Right cardiac atrium (tissue), 5 donors: ENCODE results near the gene CABLES1. TPM values are rescaled to one million over a fixed set of nuclear protein-coding genes. Genes with fewer than 3 reads are reported as not detected.
A peak's percentile ranks its signal among the peaks of the same experiment; 100 is the strongest.
"Not testable (repeated sequence)": the region's sequence is repeated elsewhere in the genome, so short reads cannot be mapped to it uniquely, and the experiment has no call there.

Experiments used
- ATAC-seq, 2 donors: fragments of 200-7000 bp; cut with Tn5 transposase; one replicate each; pipeline versions ENCODE4 v1.8.0 to v1.9.1; 2020; ENCODE audit warnings: moderate library complexity in 2 of 2, mild to moderate bottlenecking in 1 of 2
- DNase-seq, 3 donors: peaks; one replicate each; pipeline ENCODE4 v3.0.0-alpha.2; 2020
- H3K27ac ChIP-seq: one replicate; pipeline ENCODE4 v1.5.1; 2013; ENCODE audit warnings: mild to moderate bottlenecking, low read length, control low read depth, moderate library complexity
- H3K27me3 ChIP-seq: one replicate; pipeline ENCODE4 v1.6.1; 2013; ENCODE audit not compliant: control insufficient read depth, insufficient read depth
- H3K4me1 ChIP-seq: one replicate; pipeline ENCODE4 v1.6.1; 2013; ENCODE audit warnings: low read length; ENCODE audit not compliant: control insufficient read depth, insufficient read depth
- H3K4me3 ChIP-seq: one replicate; pipeline ENCODE4 v1.5.1; 2013; ENCODE audit warnings: low read length, control low read depth
- H3K9me3 ChIP-seq: one replicate; pipeline ENCODE4 v1.6.1; 2013; ENCODE audit warnings: low read length; ENCODE audit not compliant: control insufficient read depth
- WGBS: extraction: QIAGEN DNeasy Blood & Tissue Kit; methylation state at CpG from one replicate; pipeline ENCODE4 v1.1.7; 2013; 5-methylcytosine and 5-hydroxymethylcytosine counted together
- intact Hi-C, 4 donors: fragments of 100-400 bp; cut with DNase I; formaldehyde crosslinking; loops; one replicate each; pipeline versions ENCODE4 v1.11.0 to v1.14.0; 2022 to 2023
- polyA plus RNA-seq: library from polyadenylated mRNA; stranded (reverse); fragments of 200-250 nt; gene quantifications from one replicate; pipeline ENCODE4 v1.2.3, GENCODE V29; 2013
- total RNA-seq, 4 donors: library from RNA; stranded (reverse); fragmentation: NEBNext Ultra II Directional; extraction: Animal tissue kit (Norgen Biotek cat#: 25700); gene quantifications; one replicate each; pipeline ENCODE4 v1.2.1, GENCODE V29; 2021
- donor health status: healthy with polysubstance abuse.
- donor health status: DM: no; HTN: yes; CAD: no.
- donor health status: DM: no; HTN: no; CAD: no.
- donor health status: DM: no; HTN: yes; CAD: no; lungs with severe emphysema.
- donor health status: DM: yes; HTN: yes; CAD: no.

Gene CABLES1
- total and polyA plus RNA-seq, 5 donors = 3.2 to 5.6 (median 4.1) TPM

- Histone ChIP-seq H3K27ac (no peak overlapping the region), H3K4me3 (no peak overlapping the region), H3K4me1 (no peaks in the 10 kb centered on the region), H3K27me3 (no peaks in the 10 kb centered on the region), H3K9me3 (no peaks in the 10 kb centered on the region)
- no peak for DNase-seq
- ATAC-seq = no peak
- 84% methylated on average over 6 of the region's 6 CpGs for WGBS
- intact Hi-C loops = no loop called here
Measured at GRCh38 chr18:23282437-23282781, 147.1 kb downstream of the CABLES1 start.

GRCh38 chr18:23283916-23284430 is 148.7 kb downstream of the CABLES1 start:
- H3K27ac ChIP-seq = no peak overlapping the region
- no peak overlapping the region for H3K4me3 ChIP-seq
- H3K4me1 ChIP-seq = no peaks in the 10 kb centered on the region
- no peaks in the 10 kb centered on the region for H3K27me3 ChIP-seq
- no peak for ATAC-seq
- intact Hi-C loops = no loop called here
- 71% methylated on average over 2 of the region's 2 CpGs for WGBS
- DNase-seq = no peak
- H3K9me3 ChIP-seq = no peaks in the 10 kb centered on the region

- WGBS = 95% methylated on average over 2 of the region's 2 CpGs
- Histone ChIP-seq H3K27ac (no peak overlapping the region), H3K4me1 (no peaks in the 10 kb centered on the region), H3K27me3 (no peaks in the 10 kb centered on the region), H3K4me3 (no peak overlapping the region), H3K9me3 (no peaks in the 10 kb centered on the region)
- DNase-seq (no peak), ATAC-seq (no peak)
- intact Hi-C loops = no loop called here
Measured at GRCh38 chr18:23284629-23285028, 149.3 kb downstream of the CABLES1 start.

- H3K27me3 ChIP-seq, H3K4me3 ChIP-seq, H3K27ac ChIP-seq, intact Hi-C loops, H3K9me3 ChIP-seq, H3K4me1 ChIP-seq, DNase-seq, ATAC-seq: not testable (repeated sequence)
- 86% methylated on average over 12 of the region's 12 CpGs for WGBS
Measured at GRCh38 chr18:23285581-23285980, 150.3 kb downstream of the CABLES1 start.

- DNase-seq (no peak), ATAC-seq (peak; percentile 47 to 64)
- H3K4me3 ChIP-seq = no peak overlapping the region
- intact Hi-C loops = no loop called here
- H3K27me3 ChIP-seq = no peaks in the 10 kb centered on the region
- WGBS = 77% methylated on average over 4 of the region's 4 CpGs
- H3K27ac ChIP-seq = no peak overlapping the region
- peaks cover 2% of the 10 kb centered on the region for H3K4me1 ChIP-seq
- no peaks in the 10 kb centered on the region for H3K9me3 ChIP-seq
Measured at GRCh38 chr18:23291456-23292205, 156.3 kb downstream of the CABLES1 start.

- no peaks in the 10 kb centered on the region for H3K9me3 ChIP-seq
- 79% methylated on average over 6 of the region's 6 CpGs for WGBS
- H3K4me3 ChIP-seq = no peak overlapping the region
- H3K27ac ChIP-seq = no peak overlapping the region
- H3K4me1 ChIP-seq = no peaks in the 10 kb centered on the region
- no peak for ATAC-seq
- no peaks in the 10 kb centered on the region for H3K27me3 ChIP-seq
- DNase-seq = no peak
- intact Hi-C loops = loop anchor here in 1 of 4 donors (10.0 kb wide), 1 partner anchor 56 kb away; no protein-coding TSS in a partner anchor
Measured at GRCh38 chr18:23300231-23300805, 165.0 kb downstream of the CABLES1 start.

GRCh38 chr18:23301972-23302371 is 166.7 kb downstream of the CABLES1 start:
- H3K4me1 ChIP-seq = no peaks in the 10 kb centered on the region
- no peaks in the 10 kb centered on the region for H3K9me3 ChIP-seq
- H3K27ac ChIP-seq = no peak overlapping the region
- ATAC-seq (no peak), DNase-seq (no peak)
- intact Hi-C loops = loop anchor here in 1 of 4 donors (10.0 kb wide), 1 partner anchor 57 kb away; no protein-coding TSS in a partner anchor
- H3K27me3 ChIP-seq = no peaks in the 10 kb centered on the region
- H3K4me3 ChIP-seq = no peak overlapping the region
- 95% methylated on average over 5 of the region's 5 CpGs for WGBS

- no peaks in the 10 kb centered on the region for H3K9me3 ChIP-seq
- WGBS = 93% methylated on average over 3 of the region's 3 CpGs
- intact Hi-C loops = loop anchor here in 1 of 4 donors (10.0 kb wide), 1 partner anchor 58 kb away; no protein-coding TSS in a partner anchor
- no peak overlapping the region for H3K27ac ChIP-seq
- no peak for ATAC-seq
- H3K4me3 ChIP-seq = no peak overlapping the region
- DNase-seq = no peak
- no peaks in the 10 kb centered on the region for H3K4me1 ChIP-seq
- no peaks in the 10 kb centered on the region for H3K27me3 ChIP-seq
Measured at GRCh38 chr18:23302511-23302850, 167.2 kb downstream of the CABLES1 start.

- 81% methylated on average over 8 of the region's 8 CpGs for WGBS
- intact Hi-C loops = loop anchor here in 1 of 4 donors (10.0 kb wide), 1 partner anchor 58 kb away; no protein-coding TSS in a partner anchor
- ATAC-seq (peak in 1 of 2 donors; percentile 34), DNase-seq (no peak)
- Histone ChIP-seq H3K4me1 (no peaks in the 10 kb centered on the region), H3K4me3 (no peak overlapping the region), H3K9me3 (no peaks in the 10 kb centered on the region), H3K27ac (no peak overlapping the region), H3K27me3 (no peaks in the 10 kb centered on the region)
Measured at GRCh38 chr18:23302851-23303527, 167.7 kb downstream of the CABLES1 start.

- H3K27ac ChIP-seq = no peak overlapping the region
- no peaks in the 10 kb centered on the region for H3K9me3 ChIP-seq
- 51% methylated on average over 6 of the region's 6 CpGs for WGBS
- no peak overlapping the region for H3K4me3 ChIP-seq
- no peaks in the 10 kb centered on the region for H3K27me3 ChIP-seq
- DNase-seq (no peak), ATAC-seq (no peak)
- intact Hi-C loops = loop anchor here in 1 of 4 donors (10.0 kb wide), 1 partner anchor 62 kb away; no protein-coding TSS in a partner anchor
- H3K4me1 ChIP-seq = no peaks in the 10 kb centered on the region
Measured at GRCh38 chr18:23306822-23307221, 171.5 kb downstream of the CABLES1 start.
